ENCODE data around the gene G6PD.
"Not testable (repeated sequence)": the region's sequence is repeated elsewhere in the genome, so short reads cannot be mapped to it uniquely, and the experiment has no call there.

G6PD gene

GRCh38 chrX:154542723-154543424, 3.8 kb downstream of the G6PD start:
- no peak for DNase-seq (ENCODE audit: low read depth)

- peak; percentile 48 for DNase-seq (ENCODE audit: low read depth)
Measured at GRCh38 chrX:154541896-154542722, 4.5 kb downstream of the G6PD start.

- DNase-seq (ENCODE audit: low read depth) = no peak
Measured at GRCh38 chrX:154541589-154541895, 5.1 kb downstream of the G6PD start.

- no peak for DNase-seq (ENCODE audit: low read depth)
Measured at GRCh38 chrX:154540897-154541535, 5.6 kb downstream of the G6PD start.

- DNase-seq (ENCODE audit: low read depth) = not testable (repeated sequence)
Measured at GRCh38 chrX:154540365-154540764, 6.3 kb downstream of the G6PD start.

- no peak for DNase-seq (ENCODE audit: low read depth)
Measured at GRCh38 chrX:154539077-154539476, 7.6 kb downstream of the G6PD start.

GRCh38 chrX:154535892-154536291, 10.8 kb downstream of the G6PD start:
- no peak for DNase-seq (ENCODE audit: low read depth)

- DNase-seq (ENCODE audit: low read depth) = peak; percentile 77
Measured at GRCh38 chrX:154534526-154535322, 11.9 kb downstream of the G6PD start.

GRCh38 chrX:154532690-154533089, 14.0 kb downstream of the G6PD start:
- DNase-seq (ENCODE audit: low read depth) = no peak

GRCh38 chrX:154531626-154532025, 15.0 kb downstream of the G6PD start:
- DNase-seq (ENCODE audit: low read depth) = no peak

GRCh38 chrX:154530286-154530685, 16.4 kb downstream of the G6PD start:
- DNase-seq (ENCODE audit: low read depth) = no peak

- no peak for DNase-seq (ENCODE audit: low read depth)
Measured at GRCh38 chrX:154529206-154529612, 17.4 kb downstream of the G6PD start.

GRCh38 chrX:154526901-154527675, 19.6 kb downstream of the G6PD start:
- DNase-seq (ENCODE audit: low read depth) = no peak

- DNase-seq (ENCODE audit: low read depth) = no peak
Measured at GRCh38 chrX:154525606-154526490, 20.8 kb downstream of the G6PD start.

GRCh38 chrX:154519389-154519788, 27.3 kb downstream of the G6PD start:
- no peak for DNase-seq (ENCODE audit: low read depth)

- DNase-seq (ENCODE audit: low read depth) = no peak
Measured at GRCh38 chrX:154517101-154517781, 29.4 kb downstream of the G6PD start.

- no peak for DNase-seq (ENCODE audit: low read depth)
Measured at GRCh38 chrX:154516656-154517100, 30.0 kb downstream of the G6PD start.

GRCh38 chrX:154515966-154516655, 30.5 kb downstream of the G6PD start, which contains the start of gene FAM3A:
Gene FAM3A, minus strand, starts transcription at chrX:154516232. Its CDS starts 460 bp downstream, at chrX:154515772.
- DNase-seq (ENCODE audit: low read depth) = peak; percentile 84
